Right lobe of liver (tissue), 6 donors: ENCODE measurements around the gene PCDHGA11. TPM values are rescaled to one million over a fixed set of nuclear protein-coding genes. Genes with fewer than 3 reads are reported as not detected.
"Not testable (repeated sequence)": the region's sequence is repeated elsewhere in the genome, so short reads cannot be mapped to it uniquely, and the experiment has no call there.

Source experiments
- ATAC-seq, 4 donors: fragments of 200-7000 bp; cut with Tn5 transposase; one replicate each; pipeline ENCODE4 v1.9.1; 2020; ENCODE audit warnings: mild to moderate bottlenecking in 4 of 4, moderate library complexity in 4 of 4
- DNase-seq, 3 donors: peaks; one replicate each; pipeline ENCODE4 v3.0.0-alpha.2; 2020
- H3K27ac ChIP-seq, 3 donors: fragments of 200-600 bp; one replicate each; pipeline ENCODE4 v1.8.0; 2022
- H3K27me3 ChIP-seq, 2 donors: fragments of 200-600 bp; one replicate each; pipeline ENCODE4 v1.8.0; 2022
- H3K36me3 ChIP-seq, 4 donors: fragments of 200-600 bp; sonication (generic) in 1 of 4; one replicate each; pipeline versions ENCODE4 v1.5.1 to v1.8.0; 2017 to 2022; ENCODE audit warnings: control low read depth in 1 of 4
- H3K4me1 ChIP-seq, 4 donors: fragments of 200-600 bp; sonication (generic) in 1 of 4; one replicate each; pipeline versions ENCODE4 v1.5.1 to v1.8.0; 2017 to 2022; ENCODE audit warnings: control low read depth in 1 of 4
- H3K4me3 ChIP-seq, 3 donors: fragments of 200-600 bp; one replicate each; pipeline ENCODE4 v1.8.0; 2022
- H3K9me3 ChIP-seq, 4 donors: fragments of 200-600 bp; sonication (generic) in 1 of 4; one replicate each; pipeline versions ENCODE4 v1.5.1 to v1.8.0; 2017 to 2022; ENCODE audit warnings: control low read depth in 1 of 4
- POLR2A ChIP-seq: fragments of 450-650 bp; IDR thresholded peaks from one replicate; pipeline ENCODE4 v1.6.1; 2017; ENCODE audit warnings: antibody characterized with exemption, mild to moderate bottlenecking
- WGBS: methylation state at CpG from one replicate; pipeline ENCODE4 v1.1.6; 2018; ENCODE audit warnings: low coverage, low lambda C conversion rate; ENCODE audit not compliant: insufficient coverage; ENCODE audit errors: missing lambda C conversion rate; 5-methylcytosine and 5-hydroxymethylcytosine counted together
- intact Hi-C, 2 donors: fragments of 100-400 bp; cut with DNase I; formaldehyde crosslinking; loops; one replicate each; pipeline versions ENCODE4 v1.11.2 to v1.14.1; 2022
- total RNA-seq, 6 experiments: library from RNA; depleted of rRNA in 2 of 6; stranded (reverse); fragments of >200 nt in 2 of 6; fragmentation: NEBNext Ultra II Directional in 3 of 6; extraction: Animal tissue kit (Norgen Biotek cat#: 25700) in 3 of 6; gene quantifications; one replicate each; pipeline versions ENCODE4 v1.1.0 to v1.2.4, GENCODE V29; 2016 to 2023
- TF ChIP-seq, protein P1 (sequence below), 4 donors: fragments of 200-600 bp in 3 of 4; fragments of 450-650 bp in 1 of 4; IDR thresholded peaks; one replicate each; pipeline versions ENCODE4 v1.5.1 to v1.8.0; 2016 to 2022; ENCODE audit warnings: antibody characterized with exemption in 4 of 4, mild to moderate bottlenecking in 2 of 4
- donor health status: DM: no; HTN: yes; CAD: no.
- donor health status: DM: no; HTN: no; CAD: no.
- donor health status: DM: no; HTN: no; CAD: no.
- donor health status: DM: no; HTN: yes; CAD: no.
- donor health status: DM: no; HTN: yes; CAD: no.

The PCDHGA11 gene
- total RNA-seq, 6 experiments from 2014 or later = 0.81 to 1.7 (median 1.1) TPM

DNA sequence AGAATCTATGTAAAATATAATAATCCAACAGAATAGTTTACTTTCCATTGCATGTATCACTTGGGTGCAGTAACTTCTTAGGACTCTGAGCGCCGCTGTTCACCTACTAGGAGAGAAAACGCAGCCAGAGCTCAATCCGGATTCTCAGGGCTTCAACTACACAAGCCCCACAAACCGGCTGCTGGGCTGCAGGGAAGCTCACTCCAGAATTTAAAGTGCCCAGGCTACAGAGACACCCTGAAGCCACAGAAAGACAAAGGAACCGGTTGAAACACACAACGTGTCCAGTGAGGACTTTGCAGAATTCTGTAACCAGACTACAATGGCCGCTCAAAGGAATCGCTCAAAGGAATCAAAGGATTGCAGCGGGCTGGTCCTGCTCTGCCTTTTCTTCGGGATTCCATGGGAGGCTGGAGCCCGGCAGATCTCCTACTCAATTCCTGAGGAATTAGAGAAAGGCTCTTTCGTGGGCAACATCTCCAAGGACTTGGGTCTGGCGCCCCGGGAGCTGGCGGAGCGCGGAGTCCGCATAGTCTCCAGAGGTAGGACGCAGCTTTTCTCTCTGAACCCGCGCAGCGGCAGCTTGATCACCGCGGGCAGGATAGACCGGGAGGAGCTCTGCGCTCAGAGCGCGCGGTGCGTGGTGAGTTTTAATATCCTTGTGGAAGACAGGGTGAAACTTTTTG, 7.9 kb upstream of the PCDHGA11 start, which contains the start of gene PCDHGA10:
Gene PCDHGA10, plus strand, starts transcription at position 134 of the 686 bp plus-strand sequence. Its CDS starts 189 bp downstream, at position 323.
- WGBS = 9% methylated on average over 26 of the region's 31 CpGs
- TF ChIP-seq, protein P1, sequence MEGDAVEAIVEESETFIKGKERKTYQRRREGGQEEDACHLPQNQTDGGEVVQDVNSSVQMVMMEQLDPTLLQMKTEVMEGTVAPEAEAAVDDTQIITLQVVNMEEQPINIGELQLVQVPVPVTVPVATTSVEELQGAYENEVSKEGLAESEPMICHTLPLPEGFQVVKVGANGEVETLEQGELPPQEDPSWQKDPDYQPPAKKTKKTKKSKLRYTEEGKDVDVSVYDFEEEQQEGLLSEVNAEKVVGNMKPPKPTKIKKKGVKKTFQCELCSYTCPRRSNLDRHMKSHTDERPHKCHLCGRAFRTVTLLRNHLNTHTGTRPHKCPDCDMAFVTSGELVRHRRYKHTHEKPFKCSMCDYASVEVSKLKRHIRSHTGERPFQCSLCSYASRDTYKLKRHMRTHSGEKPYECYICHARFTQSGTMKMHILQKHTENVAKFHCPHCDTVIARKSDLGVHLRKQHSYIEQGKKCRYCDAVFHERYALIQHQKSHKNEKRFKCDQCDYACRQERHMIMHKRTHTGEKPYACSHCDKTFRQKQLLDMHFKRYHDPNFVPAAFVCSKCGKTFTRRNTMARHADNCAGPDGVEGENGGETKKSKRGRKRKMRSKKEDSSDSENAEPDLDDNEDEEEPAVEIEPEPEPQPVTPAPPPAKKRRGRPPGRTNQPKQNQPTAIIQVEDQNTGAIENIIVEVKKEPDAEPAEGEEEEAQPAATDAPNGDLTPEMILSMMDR (IDR thresholded peaks at IDR 0.05) = peak; percentile 46 to 62 (median 52)
- TF ChIP-seq POLR2A = no peak
- DNase-seq (peak in 2 of 3 donors; percentile 62 to 70), ATAC-seq (peak; percentile 79 to 86 (median 85))
- H3K4me3 ChIP-seq = peak within 1 kb of the TSS; percentile 26 to 56 (median 45)
- H3K9me3 ChIP-seq = peaks cover 0 to 16% (median 5%) of the 10 kb centered on the region in 4 donors
- no peaks in the 10 kb centered on the region for H3K36me3 ChIP-seq
- H3K27me3 ChIP-seq = no peaks in the 10 kb centered on the region
- H3K4me1 ChIP-seq = no peaks in the 10 kb centered on the region
- intact Hi-C loops = loop anchor here in 1 of 2 donors (10.0 kb wide), 1 partner anchor 168 kb away; the partner anchor contains the start of gene PCDHB15
- peak within 1 kb of the TSS in 2 of 3 donors; percentile 4 to 30 for H3K27ac ChIP-seq

DNA sequence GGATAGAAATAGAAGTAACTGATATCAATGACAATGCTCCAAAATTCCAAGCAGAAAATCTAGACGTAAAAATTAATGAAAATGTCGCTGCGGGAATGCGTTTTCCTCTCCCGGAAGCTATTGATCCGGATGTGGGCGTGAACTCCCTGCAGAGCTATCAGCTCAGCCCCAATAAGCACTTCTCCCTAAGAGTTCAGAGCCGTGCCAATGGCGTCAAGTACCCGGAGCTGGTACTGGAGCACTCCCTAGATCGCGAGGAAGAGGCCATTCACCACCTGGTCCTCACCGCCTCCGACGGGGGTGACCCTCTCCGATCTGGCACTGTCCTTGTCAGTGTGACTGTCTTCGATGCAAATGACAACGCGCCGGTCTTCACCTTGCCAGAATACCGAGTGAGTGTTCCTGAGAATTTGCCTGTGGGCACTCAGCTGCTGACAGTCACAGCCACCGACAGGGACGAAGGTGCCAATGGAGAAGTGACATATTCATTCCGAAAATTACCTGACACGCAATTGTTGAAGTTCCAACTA, 7.2 kb upstream of the PCDHGA11 start:
- intact Hi-C loops = loop anchor here in 1 of 2 donors (10.0 kb wide), 1 partner anchor 169 kb away; the partner anchor contains the start of gene PCDHB15
- Histone ChIP-seq H3K27me3 (no peaks in the 10 kb centered on the region), H3K9me3 (peaks cover 0 to 22% (median 6%) of the 10 kb centered on the region in 4 donors), H3K4me3 (peak overlapping the region; percentile 26 to 56 (median 45)), H3K4me1 (no peaks in the 10 kb centered on the region), H3K36me3 (no peaks in the 10 kb centered on the region), H3K27ac (peak overlapping the region in 1 of 3 donors; percentile 30)
- 17% methylated on average over 20 of the region's 25 CpGs for WGBS
- ATAC-seq (peak; percentile 39 to 72 (median 52)), DNase-seq (peak in 2 of 3 donors; percentile 41 to 49)
- peak; percentile 10 for TF ChIP-seq POLR2A
- TF ChIP-seq, protein P1 (IDR thresholded peaks at IDR 0.05) = no peak

DNA sequence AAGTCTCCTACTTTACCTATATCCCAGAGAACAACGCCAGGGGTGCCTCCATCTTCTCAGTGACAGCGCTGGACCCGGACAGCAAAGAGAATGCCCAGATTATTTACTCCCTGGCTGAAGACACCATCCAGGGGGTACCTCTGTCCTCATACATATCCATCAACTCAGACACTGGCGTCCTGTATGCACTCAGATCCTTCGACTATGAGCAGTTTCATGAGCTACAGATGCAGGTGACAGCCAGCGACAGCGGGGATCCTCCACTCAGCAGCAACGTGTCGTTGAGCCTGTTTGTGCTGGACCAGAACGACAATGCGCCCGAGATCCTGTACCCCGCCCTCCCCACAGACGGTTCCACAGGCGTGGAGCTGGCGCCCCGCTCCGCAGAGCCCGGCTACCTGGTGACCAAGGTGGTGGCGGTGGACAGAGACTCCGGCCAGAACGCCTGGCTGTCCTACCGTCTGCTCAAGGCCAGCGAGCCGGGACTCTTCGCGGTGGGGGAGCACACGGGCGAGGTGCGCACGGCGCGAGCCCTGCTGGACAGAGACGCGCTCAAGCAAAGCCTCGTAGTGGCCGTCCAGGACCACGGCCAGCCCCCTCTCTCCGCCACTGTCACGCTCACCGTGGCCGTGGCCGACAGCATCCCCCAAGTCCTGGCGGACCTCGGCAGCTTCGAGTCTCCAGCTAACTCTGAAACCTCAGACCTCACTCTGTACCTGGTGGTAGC, 6.1 kb upstream of the PCDHGA11 start:
- H3K4me3 ChIP-seq, H3K27me3 ChIP-seq, H3K36me3 ChIP-seq, H3K4me1 ChIP-seq, DNase-seq, ATAC-seq, H3K27ac ChIP-seq: not testable (repeated sequence)
- peaks cover 0 to 23% (median 11%) of the 10 kb centered on the region in 4 donors for H3K9me3 ChIP-seq
- 38% methylated on average over 3 of the region's 46 CpGs for WGBS
- intact Hi-C loops = loop anchor here in 1 of 2 donors (10.0 kb wide), 1 partner anchor 170 kb away; the partner anchor contains the start of gene PCDHB15

DNA sequence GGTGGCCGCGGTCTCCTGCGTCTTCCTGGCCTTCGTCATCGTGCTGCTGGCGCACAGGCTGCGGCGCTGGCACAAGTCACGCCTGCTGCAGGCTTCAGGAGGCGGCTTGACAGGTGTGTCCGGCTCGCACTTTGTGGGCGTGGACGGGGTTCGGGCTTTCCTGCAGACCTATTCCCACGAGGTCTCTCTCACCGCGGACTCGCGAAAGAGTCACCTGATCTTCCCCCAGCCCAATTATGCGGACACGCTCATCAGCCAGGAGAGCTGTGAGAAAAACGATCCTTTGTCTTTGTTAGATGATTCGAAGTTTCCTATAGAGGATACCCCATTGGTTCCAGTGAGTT, 5.6 kb upstream of the PCDHGA11 start:
- 50% methylated on average over 5 of the region's 24 CpGs for WGBS
- ATAC-seq, H3K4me1 ChIP-seq, H3K4me3 ChIP-seq, H3K27me3 ChIP-seq, H3K36me3 ChIP-seq, H3K27ac ChIP-seq: not testable (repeated sequence)
- intact Hi-C loops = loop anchor here in 1 of 2 donors (10.0 kb wide), 1 partner anchor 170 kb away; the partner anchor contains the start of gene PCDHB15
- H3K9me3 ChIP-seq = peaks cover 0 to 22% (median 13%) of the 10 kb centered on the region in 4 donors
- DNase-seq = peak in 1 of 3 donors; percentile 27

DNA sequence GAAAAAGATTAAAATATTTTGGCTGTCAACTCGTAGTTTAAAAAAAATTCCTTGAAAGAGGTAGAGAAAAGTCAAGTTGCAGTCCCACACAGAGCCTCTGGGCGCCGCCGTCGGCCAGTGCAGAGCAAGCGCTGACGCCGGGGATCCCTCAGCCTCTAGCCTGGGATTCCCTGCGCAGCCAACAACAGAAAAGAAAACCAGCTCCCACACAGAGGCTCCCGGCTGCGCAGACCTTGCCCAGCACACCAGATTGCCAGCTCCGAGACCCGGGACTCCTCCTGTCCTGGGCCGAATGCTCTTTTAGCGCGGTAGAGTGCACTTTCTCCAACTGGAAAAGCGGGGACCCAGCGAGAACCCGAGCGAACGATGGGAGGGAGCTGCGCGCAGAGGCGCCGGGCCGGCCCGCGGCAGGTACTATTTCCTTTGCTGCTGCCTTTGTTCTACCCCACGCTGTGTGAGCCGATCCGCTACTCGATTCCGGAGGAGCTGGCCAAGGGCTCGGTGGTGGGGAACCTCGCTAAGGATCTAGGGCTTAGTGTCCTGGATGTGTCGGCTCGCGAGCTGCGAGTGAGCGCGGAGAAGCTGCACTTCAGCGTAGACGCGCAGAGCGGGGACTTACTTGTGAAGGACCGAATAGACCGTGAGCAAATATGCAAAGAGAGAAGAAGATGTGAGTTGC, 3.2 kb upstream of the PCDHGA11 start, which contains the start of gene PCDHGB7:
Gene PCDHGB7, plus strand, starts transcription at position 184 of the 679 bp plus-strand sequence. Its CDS starts 183 bp downstream, at position 367.
- ATAC-seq = peak; percentile 80 to 90 (median 86)
- H3K4me3 ChIP-seq = peak within 1 kb of the TSS in 2 of 3 donors; percentile 23 to 43
- intact Hi-C loops = loop anchor here in 1 of 2 donors (10.0 kb wide), 1 partner anchor 173 kb away; the partner anchor contains the start of gene PCDHB15

More for the DNA sequence above, 3.2 kb upstream of the PCDHGA11 start, which contains the start of gene PCDHGB7:
- not testable (repeated sequence) for H3K4me1 ChIP-seq, H3K27ac ChIP-seq, H3K27me3 ChIP-seq, H3K36me3 ChIP-seq
- H3K9me3 ChIP-seq = peaks cover 0 to 32% (median 18%) of the 10 kb centered on the region in 4 donors
- DNase-seq = peak in 2 of 3 donors; percentile 56 to 80
- WGBS = 17% methylated on average over 27 of the region's 47 CpGs
- TF ChIP-seq, protein P1 (IDR thresholded peaks at IDR 0.05) = peak; percentile 39 to 56 (median 45)
